C4-2B (cell line): ENCODE measurements around the gene CDK11A.
"Not testable (repeated sequence)": the region's sequence is repeated elsewhere in the genome, so short reads cannot be mapped to it uniquely, and the experiment has no call there.

Source experiments
- ZFX ChIP-seq: fragments of 450-650 bp; IDR thresholded peaks from 2 replicates; pipeline ENCODE4 v1.6.1; 2017
- TF ChIP-seq, protein P1 (sequence below): fragments of 450-650 bp; conservative IDR thresholded peaks from 2 replicates; pipeline ENCODE4 v1.5.1; 2017; ENCODE audit warnings: mild to moderate bottlenecking

- TF ChIP-seq, protein P1, sequence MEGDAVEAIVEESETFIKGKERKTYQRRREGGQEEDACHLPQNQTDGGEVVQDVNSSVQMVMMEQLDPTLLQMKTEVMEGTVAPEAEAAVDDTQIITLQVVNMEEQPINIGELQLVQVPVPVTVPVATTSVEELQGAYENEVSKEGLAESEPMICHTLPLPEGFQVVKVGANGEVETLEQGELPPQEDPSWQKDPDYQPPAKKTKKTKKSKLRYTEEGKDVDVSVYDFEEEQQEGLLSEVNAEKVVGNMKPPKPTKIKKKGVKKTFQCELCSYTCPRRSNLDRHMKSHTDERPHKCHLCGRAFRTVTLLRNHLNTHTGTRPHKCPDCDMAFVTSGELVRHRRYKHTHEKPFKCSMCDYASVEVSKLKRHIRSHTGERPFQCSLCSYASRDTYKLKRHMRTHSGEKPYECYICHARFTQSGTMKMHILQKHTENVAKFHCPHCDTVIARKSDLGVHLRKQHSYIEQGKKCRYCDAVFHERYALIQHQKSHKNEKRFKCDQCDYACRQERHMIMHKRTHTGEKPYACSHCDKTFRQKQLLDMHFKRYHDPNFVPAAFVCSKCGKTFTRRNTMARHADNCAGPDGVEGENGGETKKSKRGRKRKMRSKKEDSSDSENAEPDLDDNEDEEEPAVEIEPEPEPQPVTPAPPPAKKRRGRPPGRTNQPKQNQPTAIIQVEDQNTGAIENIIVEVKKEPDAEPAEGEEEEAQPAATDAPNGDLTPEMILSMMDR = not testable (repeated sequence)
- TF ChIP-seq ZFX = not testable (repeated sequence)
These were observed 22.4 kb upstream of the CDK11A start for GRCh38 chr1:1746566-1746909.
